Activated CD4-positive, alpha-beta T cell treated with anti-CD3 and anti-CD28 coated beads, Interleukin-2, amount 10 ng/mL, durations not matched to agents 24 days and 14 days (primary cell): ENCODE data around the gene CCDC127. TPM values are rescaled to one million over a fixed set of nuclear protein-coding genes. Genes with fewer than 3 reads are reported as not detected.
"Not testable (repeated sequence)": the region's sequence is repeated elsewhere in the genome, so short reads cannot be mapped to it uniquely, and the experiment has no call there.

ENCODE experiments used
- DNase-seq: peaks from one replicate; pipeline ENCODE4 v3.0.0; 2022
- H3K27ac Mint-ChIP-seq: one replicate; pipeline ENCODE4 v1.8.0; 2022; ENCODE audit warnings: mild to moderate bottlenecking, mixed read lengths
- H3K27me3 Mint-ChIP-seq: one replicate; pipeline ENCODE4 v1.8.0; 2022; ENCODE audit warnings: mixed read lengths
- H3K36me3 Mint-ChIP-seq: one replicate; pipeline ENCODE4 v1.8.0; 2022; ENCODE audit warnings: low read depth, mild to moderate bottlenecking, mixed read lengths
- H3K4me1 Mint-ChIP-seq: one replicate; pipeline ENCODE4 v1.8.0; 2021; ENCODE audit warnings: mixed read lengths
- H3K4me3 Mint-ChIP-seq: one replicate; pipeline ENCODE4 v1.8.0; 2022; ENCODE audit warnings: mild to moderate bottlenecking, moderate library complexity, mixed read lengths
- H3K9me3 Mint-ChIP-seq: one replicate; pipeline ENCODE4 v1.8.0; 2021; ENCODE audit warnings: mixed read lengths
- intact Hi-C: fragments of 100-400 bp; cut with micrococcal nuclease; formaldehyde crosslinking; loops from one replicate; pipeline ENCODE4 v1.15.1; 2023
- total RNA-seq: library from RNA; stranded (reverse); gene quantifications from 2 replicates; pipeline ENCODE4 v1.2.3, GENCODE V29; 2022

Gene CCDC127
- total RNA-seq, 1 donor from 2014 or later, result 7.7 TPM

GRCh38 chr5:223791-224190 is 5.8 kb upstream of the CCDC127 start:
- Mint-ChIP-seq H3K4me1 (peaks cover 30% of the 10 kb centered on the region), H3K4me3 (no peak overlapping the region), H3K27ac (no peak overlapping the region), H3K27me3 (no peaks in the 10 kb centered on the region), H3K36me3 (peaks cover 46% of the 10 kb centered on the region), H3K9me3 (no peaks in the 10 kb centered on the region)
- intact Hi-C loops, result loop anchor here (5.0 kb wide), 1 partner anchor 109 kb away; no protein-coding TSS in a partner anchor
- no peak for DNase-seq

GRCh38 chr5:222951-223715 is 5.2 kb upstream of the CCDC127 start:
- H3K4me3 Mint-ChIP-seq, result peak overlapping the region; percentile 42
- H3K27ac Mint-ChIP-seq, result peak overlapping the region; percentile 74
- intact Hi-C loops, result loop anchor here (5.0 kb wide), 1 partner anchor 109 kb away; no protein-coding TSS in a partner anchor
- H3K36me3 Mint-ChIP-seq, result peaks cover 41% of the 10 kb centered on the region
- peaks cover 30% of the 10 kb centered on the region for H3K4me1 Mint-ChIP-seq
- not testable (repeated sequence) for DNase-seq, H3K9me3 Mint-ChIP-seq, H3K27me3 Mint-ChIP-seq

- Mint-ChIP-seq H3K27ac (peak overlapping the region; percentile 93), H3K36me3 (peaks cover 31% of the 10 kb centered on the region), H3K4me3 (peak overlapping the region; percentile 97), H3K4me1 (peaks cover 44% of the 10 kb centered on the region), H3K27me3 (no peaks in the 10 kb centered on the region), H3K9me3 (no peaks in the 10 kb centered on the region)
- intact Hi-C loops, result loop anchor here (1.0 to 10.0 kb wide), 5 partner anchors 31 to 237 kb away; partner anchors contain the start of gene PDCD6
- DNase-seq, result peak; percentile 73
Observed at GRCh38 chr5:219991-220390, 2.0 kb upstream of the CCDC127 start.

GRCh38 chr5:219460-219863 is 1.5 kb upstream of the CCDC127 start:
- Mint-ChIP-seq H3K9me3 (no peaks in the 10 kb centered on the region), H3K27ac (peak overlapping the region; percentile 93), H3K27me3 (no peaks in the 10 kb centered on the region), H3K4me3 (peak overlapping the region; percentile 97), H3K36me3 (peaks cover 28% of the 10 kb centered on the region), H3K4me1 (peaks cover 45% of the 10 kb centered on the region)
- DNase-seq, result peak; percentile 78
- intact Hi-C loops, result loop anchor here (1.0 to 10.0 kb wide), 4 partner anchors 31 to 238 kb away; partner anchors contain the start of gene PDCD6

- Mint-ChIP-seq H3K36me3 (peaks cover 31% of the 10 kb centered on the region), H3K27ac (peak overlapping the region; percentile 93), H3K9me3 (no peaks in the 10 kb centered on the region), H3K27me3 (no peaks in the 10 kb centered on the region), H3K4me1 (peaks cover 52% of the 10 kb centered on the region), H3K4me3 (peak overlapping the region; percentile 97)
- intact Hi-C loops, result loop anchor here (1.0 to 10.0 kb wide), 4 partner anchors 30 to 239 kb away; partner anchors contain the start of gene PDCD6
- DNase-seq, result peak; percentile 79
Observed at GRCh38 chr5:218457-219291, 721 bp upstream of the CCDC127 start.

GRCh38 chr5:216076-216475 is 1.9 kb downstream of the CCDC127 start:
- not testable (repeated sequence) for DNase-seq, H3K9me3 Mint-ChIP-seq, H3K27me3 Mint-ChIP-seq
- peaks cover 31% of the 10 kb centered on the region for H3K36me3 Mint-ChIP-seq
- peaks cover 34% of the 10 kb centered on the region for H3K4me1 Mint-ChIP-seq
- intact Hi-C loops, result loop anchor here (5.0 to 10.0 kb wide), 2 partner anchors 159 to 241 kb away; no protein-coding TSS in a partner anchor
- peak overlapping the region; percentile 88 for H3K27ac Mint-ChIP-seq
- peak overlapping the region; percentile 65 for H3K4me3 Mint-ChIP-seq

- H3K9me3 Mint-ChIP-seq, DNase-seq, H3K27me3 Mint-ChIP-seq: not testable (repeated sequence)
- Mint-ChIP-seq H3K4me3 (peak overlapping the region; percentile 65), H3K4me1 (peaks cover 31% of the 10 kb centered on the region), H3K36me3 (peaks cover 31% of the 10 kb centered on the region), H3K27ac (peak overlapping the region; percentile 88)
- intact Hi-C loops, result loop anchor here (5.0 to 10.0 kb wide), 2 partner anchors 160 to 242 kb away; no protein-coding TSS in a partner anchor
Observed at GRCh38 chr5:215256-215655, 2.7 kb downstream of the CCDC127 start.

- no peak for DNase-seq
- peaks cover 28% of the 10 kb centered on the region for H3K4me1 Mint-ChIP-seq
- H3K27me3 Mint-ChIP-seq, result no peaks in the 10 kb centered on the region
- H3K4me3 Mint-ChIP-seq, result peak overlapping the region; percentile 47
- intact Hi-C loops, result loop anchor here (10.0 kb wide), 1 partner anchor 161 kb away; no protein-coding TSS in a partner anchor
- H3K9me3 Mint-ChIP-seq, result no peaks in the 10 kb centered on the region
- peak overlapping the region; percentile 88 for H3K27ac Mint-ChIP-seq
- peaks cover 31% of the 10 kb centered on the region for H3K36me3 Mint-ChIP-seq
Observed at GRCh38 chr5:213803-214395, 4.1 kb downstream of the CCDC127 start.

GRCh38 chr5:208449-209114 is 9.4 kb downstream of the CCDC127 start:
- Mint-ChIP-seq H3K9me3 (no peaks in the 10 kb centered on the region), H3K4me1 (peaks cover 6% of the 10 kb centered on the region), H3K36me3 (peaks cover 29% of the 10 kb centered on the region), H3K4me3 (no peak overlapping the region), H3K27me3 (no peaks in the 10 kb centered on the region), H3K27ac (no peak overlapping the region)
- intact Hi-C loops, result no loop called here
- DNase-seq, result no peak

GRCh38 chr5:207599-207998 is 10.4 kb downstream of the CCDC127 start:
- H3K27ac Mint-ChIP-seq, result no peak overlapping the region
- H3K27me3 Mint-ChIP-seq, result no peaks in the 10 kb centered on the region
- peaks cover 6% of the 10 kb centered on the region for H3K4me1 Mint-ChIP-seq
- DNase-seq, result no peak
- peaks cover 27% of the 10 kb centered on the region for H3K36me3 Mint-ChIP-seq
- H3K4me3 Mint-ChIP-seq, result no peak overlapping the region
- intact Hi-C loops, result no loop called here
- H3K9me3 Mint-ChIP-seq, result no peaks in the 10 kb centered on the region

- intact Hi-C loops, result no loop called here
- Mint-ChIP-seq H3K27ac (no peak overlapping the region), H3K27me3 (no peaks in the 10 kb centered on the region), H3K4me1 (peaks cover 6% of the 10 kb centered on the region), H3K36me3 (peaks cover 27% of the 10 kb centered on the region), H3K4me3 (no peak overlapping the region), H3K9me3 (no peaks in the 10 kb centered on the region)
- no peak for DNase-seq
Observed at GRCh38 chr5:206927-207536, 10.9 kb downstream of the CCDC127 start.

GRCh38 chr5:206406-206805 is 11.5 kb downstream of the CCDC127 start:
- Mint-ChIP-seq H3K27ac (no peak overlapping the region), H3K9me3 (no peaks in the 10 kb centered on the region), H3K27me3 (no peaks in the 10 kb centered on the region), H3K4me1 (peaks cover 6% of the 10 kb centered on the region), H3K36me3 (peaks cover 27% of the 10 kb centered on the region), H3K4me3 (no peak overlapping the region)
- no peak for DNase-seq
- intact Hi-C loops, result no loop called here
